HG03378 (cell line): ENCODE data around the gene BSN.
A peak's percentile ranks its signal among the peaks of the same experiment; 100 is the strongest.

Experiments used
- ATAC-seq: cut with Tn5 transposase; IDR thresholded peaks from one replicate; pipeline ENCODE4 v1.9.1; 2021; ENCODE audit warnings: mild to moderate bottlenecking, moderate library complexity; ENCODE audit not compliant: unreplicated experiment

The BSN gene

DNA sequence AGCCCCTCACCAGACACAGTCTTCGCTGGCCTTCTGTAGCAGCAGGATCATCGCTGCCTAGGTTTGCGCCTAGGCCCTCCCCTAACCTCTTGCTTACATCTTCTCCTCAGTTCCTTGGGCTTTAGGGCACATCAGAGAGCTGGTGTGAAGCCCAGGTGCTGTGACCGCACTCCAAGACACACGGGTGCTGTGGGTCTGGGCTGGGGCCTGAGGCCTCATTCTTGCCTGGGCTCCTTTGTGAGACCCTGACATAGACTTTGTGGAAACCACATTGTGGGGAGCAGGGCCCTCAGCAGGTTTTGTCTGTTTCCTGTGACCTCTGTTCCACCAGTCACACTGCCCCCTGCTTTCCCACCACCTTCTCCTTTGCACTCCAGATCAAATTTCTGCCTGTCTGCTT lies 157.2 kb downstream of the BSN start:
- ATAC-seq: no peak

DNA sequence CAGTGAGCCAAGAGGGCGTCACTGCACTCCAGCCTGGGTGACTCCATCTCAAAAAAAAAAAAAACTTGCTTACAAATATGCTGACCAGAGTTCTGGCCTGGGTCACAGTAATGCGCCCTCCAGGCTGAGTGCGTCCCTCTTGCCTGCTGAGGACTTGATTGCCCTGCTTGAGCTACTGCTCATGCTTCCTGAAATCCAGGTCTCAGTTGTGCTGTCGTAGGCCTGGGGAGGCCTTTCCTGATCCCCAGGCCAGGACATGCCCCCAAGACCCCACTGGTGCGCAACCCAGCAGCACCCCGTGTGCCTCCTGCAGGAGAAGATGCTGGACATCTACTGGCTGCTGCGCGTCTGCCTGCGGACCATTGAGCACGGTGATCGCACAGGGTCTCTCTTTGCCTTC lies 157.9 kb downstream of the BSN start:
- ATAC-seq: no peak

DNA sequence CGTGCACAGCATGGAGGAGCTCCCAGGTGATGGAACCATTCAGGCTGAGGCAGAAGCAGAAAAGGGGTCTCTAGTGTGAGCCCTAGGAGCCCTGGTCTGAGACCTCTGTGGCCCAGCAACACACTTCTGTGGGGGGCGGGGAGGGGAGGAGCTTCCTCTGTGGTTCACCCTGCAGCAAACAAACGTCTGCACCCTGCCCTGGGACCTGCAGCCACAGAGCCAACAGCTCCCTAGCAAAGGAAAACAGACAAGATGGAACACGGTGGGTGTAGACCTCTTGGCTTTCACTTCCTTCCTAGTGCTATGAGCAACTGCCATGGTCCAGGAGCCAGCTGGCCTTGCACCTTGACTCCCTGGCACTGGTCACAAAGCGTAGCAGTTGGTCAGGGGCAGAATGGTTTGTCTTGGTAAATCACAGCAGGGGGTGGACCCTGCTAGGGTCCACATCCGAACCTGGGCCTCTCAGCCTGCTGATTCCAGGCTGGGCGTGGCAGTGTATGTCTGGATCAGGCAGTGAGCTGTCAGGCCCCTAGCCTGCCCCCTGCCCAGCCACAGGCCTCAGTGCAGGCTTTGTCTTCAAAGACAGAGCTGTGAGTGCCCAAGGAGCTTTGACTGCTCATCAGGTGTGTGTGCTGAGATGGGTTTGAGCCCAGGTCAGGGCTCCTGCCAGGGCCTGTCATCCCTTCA lies 158.5 kb downstream of the BSN start:
- no peak for ATAC-seq

DNA sequence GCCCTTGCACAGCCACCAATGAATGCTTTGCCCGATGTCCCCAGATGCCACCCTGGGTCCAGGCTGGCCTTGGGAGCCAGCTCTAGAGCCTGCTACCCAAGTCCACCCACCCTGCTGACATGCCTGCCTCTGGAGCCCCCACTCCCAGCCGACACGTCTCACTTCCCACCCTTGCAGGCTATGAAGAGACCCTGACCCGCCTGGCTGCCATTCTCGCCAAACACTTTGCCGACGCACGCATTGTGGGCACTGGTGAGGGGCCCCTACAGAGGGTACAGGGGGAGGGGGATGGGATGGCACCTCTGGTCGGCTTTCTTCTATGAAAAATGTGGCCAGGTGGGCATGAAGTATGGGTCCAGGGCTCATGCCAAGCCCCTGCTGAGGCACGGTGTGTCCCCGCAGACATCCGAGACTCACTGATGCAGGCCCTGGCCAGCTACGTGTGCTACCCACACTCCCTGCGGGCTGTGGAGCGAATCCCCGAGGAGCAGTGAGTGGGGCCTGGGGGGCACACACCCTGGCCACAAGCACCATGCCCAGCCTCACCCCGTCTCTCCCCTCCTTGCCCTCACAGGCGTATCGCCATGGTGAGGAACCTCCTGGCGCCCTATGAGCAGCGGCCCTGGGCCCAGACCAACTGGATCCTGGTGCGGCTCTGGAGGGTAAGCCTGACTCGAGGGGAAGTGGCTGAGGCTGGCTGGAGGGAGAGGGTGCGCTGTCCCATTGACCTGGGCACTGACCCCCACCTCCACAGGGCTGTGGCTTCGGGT lies 159.2 kb downstream of the BSN start:
- ATAC-seq: no peak

DNA sequence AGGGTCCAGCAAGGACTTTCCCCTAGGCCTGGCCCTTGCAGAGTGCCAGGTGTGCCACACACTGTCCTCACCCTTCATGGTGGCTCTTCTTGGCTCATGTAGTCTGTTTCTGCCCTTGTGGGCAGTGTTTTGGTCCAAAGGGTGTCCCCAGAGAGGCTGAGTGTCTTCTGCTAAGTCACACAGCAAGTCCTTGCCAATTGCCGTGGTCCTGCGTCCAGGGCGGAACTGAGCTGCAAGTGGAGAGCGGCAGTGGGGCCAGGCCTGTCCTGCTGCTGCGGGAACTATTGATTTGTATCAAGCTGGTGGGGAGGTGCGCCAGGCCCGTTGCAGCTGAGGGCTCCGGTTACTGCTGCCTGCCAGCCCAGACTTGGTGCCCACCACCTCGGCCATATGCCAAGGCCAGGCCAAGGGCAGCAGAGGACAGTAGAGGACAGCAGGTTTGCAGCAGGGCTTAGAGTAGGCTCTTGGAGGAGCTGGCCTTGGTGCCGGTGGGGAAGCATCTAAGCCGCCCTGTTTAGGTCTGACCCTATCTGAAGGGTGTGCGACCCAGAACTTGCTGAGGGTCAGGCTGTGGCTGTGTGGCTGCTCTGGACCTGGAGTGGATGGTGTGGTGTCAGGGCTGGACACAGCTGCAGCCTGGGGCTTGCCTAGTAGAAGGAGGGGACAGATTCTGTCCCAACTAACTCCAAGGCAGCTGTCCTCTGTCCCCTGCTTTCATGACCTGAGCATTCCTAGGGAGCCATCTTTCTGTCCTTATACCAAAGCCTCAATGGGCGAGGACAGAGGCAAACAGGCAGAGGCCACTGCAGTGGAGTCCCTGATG lies 160.7 kb downstream of the BSN start:
- ATAC-seq: no peak

DNA sequence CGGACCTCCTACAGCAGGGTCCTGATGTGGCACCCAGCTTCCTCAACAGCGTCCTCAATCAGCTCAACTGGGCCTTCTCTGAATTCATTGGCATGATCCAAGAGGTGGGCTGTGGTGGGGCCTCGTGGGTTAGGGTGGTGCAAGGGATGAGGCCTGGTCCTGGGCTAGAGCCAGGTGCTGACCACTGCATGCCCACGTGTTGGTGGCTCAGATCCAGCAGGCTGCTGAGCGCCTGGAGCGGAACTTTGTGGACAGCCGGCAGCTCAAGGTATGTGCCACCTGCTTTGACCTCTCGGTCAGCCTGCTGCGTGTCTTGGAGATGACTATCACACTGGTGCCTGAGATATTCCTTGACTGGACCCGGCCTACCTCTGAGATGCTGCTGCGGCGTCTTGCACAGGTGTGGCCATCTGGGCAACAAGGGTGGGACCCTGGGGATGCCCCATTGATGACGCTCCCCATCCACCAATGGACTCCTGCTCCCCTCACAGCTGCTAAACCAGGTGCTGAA lies 161.4 kb downstream of the BSN start:
- ATAC-seq: no peak

DNA sequence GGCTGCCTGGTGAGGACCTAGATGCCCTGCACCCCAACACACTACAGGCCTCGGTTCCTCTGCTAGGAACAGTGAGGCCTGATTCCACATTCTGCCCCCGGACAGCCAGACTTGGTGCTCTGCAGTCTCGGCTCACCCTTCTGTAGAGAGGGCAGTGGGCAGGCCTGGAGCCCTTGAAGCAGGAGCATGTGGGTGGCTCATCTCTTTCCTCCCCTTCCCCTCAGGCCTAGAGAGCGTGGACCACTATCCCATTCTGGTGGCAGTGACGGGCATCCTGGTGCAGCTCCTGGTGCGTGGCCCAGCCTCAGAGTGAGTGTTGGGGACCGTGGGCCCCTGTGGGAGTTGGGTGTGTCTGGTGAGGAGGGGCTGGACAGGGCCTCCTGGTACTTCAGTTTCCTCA lies 161.9 kb downstream of the BSN start:
- no peak for ATAC-seq

DNA sequence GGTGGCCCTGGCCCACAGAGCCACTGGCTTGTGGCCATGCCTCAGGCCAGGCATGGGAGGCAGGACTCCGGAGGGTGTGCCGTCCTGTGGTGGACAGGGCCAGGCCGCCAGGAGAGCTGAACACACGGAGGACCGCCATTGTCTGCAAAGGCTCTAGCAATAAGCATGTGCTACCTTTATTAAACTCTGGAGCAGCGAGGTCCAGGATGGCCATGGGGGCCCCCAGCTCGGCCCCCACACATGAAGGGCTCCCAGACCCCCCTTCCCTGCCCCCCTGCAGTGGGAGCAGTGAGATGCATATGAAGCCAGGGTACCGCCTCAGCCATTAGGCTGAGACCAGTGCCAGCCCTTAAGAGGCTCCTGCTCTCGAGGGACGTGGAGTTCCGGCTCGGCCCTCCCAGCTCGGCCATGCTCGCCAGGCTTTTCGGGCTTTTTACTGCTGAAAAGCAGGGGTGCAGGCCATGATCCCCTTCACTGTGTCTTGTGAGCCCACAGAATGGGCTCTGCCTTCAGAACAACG lies 162.5 kb downstream of the BSN start:
- no peak for ATAC-seq

DNA sequence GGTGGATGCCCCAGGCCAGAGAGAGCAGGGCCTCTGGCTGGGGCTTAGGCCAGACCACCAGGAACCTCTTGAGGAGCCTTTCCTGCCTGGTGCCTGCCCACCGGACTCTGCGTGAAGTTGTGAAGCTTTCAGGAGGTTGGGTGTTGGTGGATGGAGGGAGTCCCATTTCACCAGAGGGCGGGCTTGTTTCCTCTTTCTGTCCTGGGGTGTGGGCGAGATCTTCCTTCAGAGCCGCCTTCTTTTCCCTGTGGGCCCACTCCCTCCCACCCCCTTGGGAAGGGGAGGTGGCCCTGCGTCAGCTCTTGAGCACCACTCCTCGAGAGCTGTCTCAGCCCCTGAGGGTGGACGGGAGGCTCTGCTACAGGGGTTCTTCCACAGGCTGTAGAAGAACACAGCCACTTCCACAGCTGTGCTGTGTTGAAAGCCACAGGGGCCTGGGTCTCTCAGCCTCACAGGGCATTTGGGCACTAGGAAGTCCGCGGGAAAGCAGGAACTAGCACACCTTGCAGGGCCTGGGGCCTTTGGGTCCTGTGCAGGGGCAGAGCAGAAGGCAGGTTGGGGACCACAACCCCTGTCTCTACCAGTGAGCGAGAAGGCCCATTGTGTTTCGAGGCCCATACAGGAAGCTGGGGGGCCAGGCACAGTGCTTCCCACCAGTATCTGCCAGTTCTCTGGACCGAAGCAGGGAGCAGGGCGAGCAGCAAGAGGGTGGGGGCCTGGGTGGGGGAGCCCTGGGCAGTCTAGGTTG lies 163.1 kb downstream of the BSN start:
- no peak for ATAC-seq

DNA sequence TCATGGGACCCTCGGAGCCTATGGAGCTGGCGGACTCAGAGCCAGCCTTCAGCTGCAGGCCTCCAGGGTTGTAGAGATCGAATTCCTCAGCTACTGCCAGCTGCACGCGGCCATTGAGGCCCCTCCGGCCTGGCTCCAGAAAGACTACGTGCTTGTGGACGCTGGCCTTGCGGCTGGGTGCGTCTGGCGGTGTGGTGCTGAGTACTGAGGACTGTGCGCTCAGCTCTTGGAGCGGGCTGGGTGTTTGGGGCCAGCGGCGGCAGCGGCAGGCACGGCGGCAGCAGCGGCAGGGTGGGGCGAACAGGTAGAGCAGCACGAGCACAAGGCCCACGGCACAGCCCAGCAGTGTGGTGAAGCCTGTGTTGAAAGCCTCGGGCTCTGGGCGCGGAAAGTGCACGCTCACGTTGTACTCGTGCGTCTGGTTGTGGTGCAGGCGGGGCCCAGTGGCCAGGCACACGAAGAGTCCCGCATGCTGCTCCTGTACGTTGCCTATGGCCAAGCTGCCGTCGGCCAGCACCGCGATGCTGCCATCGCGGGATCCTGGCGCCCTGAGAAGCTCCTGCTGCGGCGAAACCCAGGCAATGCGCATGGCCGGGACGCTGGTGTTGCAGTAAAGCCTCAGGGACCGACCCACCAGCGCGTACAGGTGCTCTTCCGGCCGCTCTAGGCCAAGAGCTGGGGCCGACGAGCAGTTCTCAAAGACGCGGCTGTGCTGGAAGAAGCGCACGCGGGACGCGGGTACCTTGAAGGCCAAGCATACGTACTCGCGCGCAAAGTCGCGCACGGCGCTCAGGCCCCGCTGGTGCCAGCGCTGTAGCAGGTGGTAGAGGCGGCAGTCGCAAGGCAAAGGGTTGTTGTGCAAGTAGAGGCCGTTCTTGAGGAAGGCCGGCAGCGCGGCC lies 163.9 kb downstream of the BSN start:
- no peak for ATAC-seq

DNA sequence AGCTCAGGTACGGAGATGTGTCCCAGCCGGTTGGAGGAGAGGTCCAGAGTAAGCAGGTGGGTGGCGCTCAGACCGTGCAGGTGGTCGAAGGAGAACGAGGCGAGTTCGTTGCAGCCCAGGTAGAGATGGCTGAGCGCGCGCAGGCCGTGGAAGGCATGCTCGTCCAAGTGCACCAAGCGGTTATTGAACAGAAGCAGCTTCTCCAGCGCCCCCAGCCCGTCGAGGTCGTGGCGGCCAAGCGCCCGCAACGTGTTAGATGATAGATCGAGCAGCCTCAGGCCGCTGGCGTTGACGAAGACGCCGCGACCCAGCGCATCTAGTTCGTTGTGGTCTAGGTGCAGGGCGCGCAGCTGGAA lies 164.6 kb downstream of the BSN start:
- ATAC-seq: no peak

DNA sequence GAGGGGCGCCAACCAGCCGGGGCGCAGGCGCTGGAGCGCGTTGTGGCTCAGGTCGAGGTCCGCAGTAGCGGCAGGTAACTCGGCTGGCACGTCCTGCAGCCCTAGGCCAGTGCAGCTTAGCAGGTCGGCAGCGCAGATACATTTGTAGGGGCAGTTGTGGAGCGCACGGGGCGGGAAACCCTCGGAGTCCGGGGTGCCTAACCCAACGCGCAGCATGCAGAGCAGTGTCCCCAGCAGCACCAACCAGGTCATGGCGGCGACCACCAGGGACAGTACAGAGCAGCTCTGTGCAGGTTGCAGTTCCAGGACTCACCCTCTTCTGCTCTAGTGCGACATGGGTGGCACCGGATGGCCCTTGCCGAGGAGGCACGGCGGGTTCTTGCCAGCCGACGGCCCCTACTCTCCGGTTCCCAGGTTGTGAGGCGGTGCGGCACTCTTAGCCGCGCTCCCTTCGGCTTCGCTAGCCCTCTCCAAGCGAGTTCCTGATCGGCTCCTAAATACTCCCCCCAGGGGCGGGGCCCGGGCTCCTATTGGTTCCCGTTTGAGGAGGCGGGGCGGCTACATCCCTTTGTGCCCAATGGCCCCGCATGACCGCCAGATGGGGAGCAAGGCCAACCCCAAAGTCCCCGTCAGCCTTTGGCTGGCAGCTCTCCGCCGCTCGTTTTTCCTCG lies 165.1 kb downstream of the BSN start, which contains the start of gene AMIGO3:
Gene AMIGO3, minus strand, starts transcription at position 471 of the 671 bp plus-strand sequence. Its CDS starts 219 bp downstream, at position 252.
- peak; percentile 45 for ATAC-seq
